Lung (tissue), 12 donors: ENCODE data around the gene TSPEAR. TPM values are rescaled to one million over a fixed set of nuclear protein-coding genes. Genes with fewer than 3 reads are reported as not detected.

ENCODE experiments used
- ATAC-seq: fragments of 200-7000 bp; cut with Tn5 transposase; one replicate; pipeline ENCODE4 v1.9.1; 2020; ENCODE audit warnings: moderate number of reproducible peaks; ENCODE audit not compliant: insufficient read depth, low FRiP score
- DNase-seq, 3 donors: peaks; one replicate each; pipeline ENCODE4 v3.0.0-alpha.2; 2013 to 2017
- H3K27ac ChIP-seq, 2 donors: one replicate each; pipeline ENCODE4 v1.5.1; 2013; ENCODE audit warnings: mild to moderate bottlenecking in 2 of 2, moderate library complexity in 2 of 2, control low read depth in 1 of 2, inconsistent platforms in 1 of 2, low read depth in 1 of 2, low read length in 1 of 2
- H3K27me3 ChIP-seq, 3 donors: one replicate each; pipeline ENCODE4 v1.5.1; 2013; ENCODE audit warnings: low read length in 2 of 3; ENCODE audit not compliant: control insufficient read depth in 3 of 3, insufficient read depth in 3 of 3
- H3K36me3 ChIP-seq, 4 donors: one replicate each; pipeline ENCODE4 v1.5.1; 2013; ENCODE audit warnings: low read length in 4 of 4, mild to moderate bottlenecking in 1 of 4, moderate library complexity in 1 of 4; ENCODE audit not compliant: control insufficient read depth in 4 of 4, insufficient read depth in 4 of 4
- H3K4me1 ChIP-seq, 5 donors: one replicate each; pipeline ENCODE4 v1.5.1; 2013; ENCODE audit warnings: low read length in 5 of 5, mild to moderate bottlenecking in 2 of 5, moderate library complexity in 1 of 5; ENCODE audit not compliant: control insufficient read depth in 5 of 5, insufficient read depth in 5 of 5
- H3K4me3 ChIP-seq: one replicate; pipeline ENCODE4 v1.5.1; 2013; ENCODE audit warnings: mild to moderate bottlenecking, control low read depth, moderate library complexity
- H3K9ac ChIP-seq, 2 donors: one replicate each; pipeline ENCODE4 v1.5.1; 2013; ENCODE audit warnings: low read length in 2 of 2, control low read depth in 1 of 2; ENCODE audit not compliant: insufficient read depth in 1 of 2
- H3K9me3 ChIP-seq, 4 donors: one replicate each; pipeline ENCODE4 v1.5.1; 2013; ENCODE audit warnings: low read length in 3 of 4, mild to moderate bottlenecking in 1 of 4, moderate library complexity in 1 of 4; ENCODE audit not compliant: control insufficient read depth in 4 of 4, insufficient read depth in 3 of 4
- WGBS, 2 donors: extraction: QIAGEN DNeasy Blood & Tissue Kit; methylation state at CpG; one replicate each; pipeline ENCODE4 v1.1.7; 2013; 5-methylcytosine and 5-hydroxymethylcytosine counted together
- polyA plus RNA-seq, 2 donors: library from polyadenylated mRNA; stranded (reverse); fragments of 200-250 nt; gene quantifications; one replicate each; pipeline ENCODE4 v1.2.1, GENCODE V29; 2013
- total RNA-seq, 2 donors: library from RNA; depleted of rRNA in 1 of 2; stranded (reverse); fragments of >200 nt in 1 of 2; gene quantifications; one replicate each; pipeline ENCODE4 v1.2.1, GENCODE V29; 2014 to 2021
- TF ChIP-seq, protein P1 (sequence below): IDR thresholded peaks from 2 replicates; pipeline ENCODE4 v1.5.1; 2012; ENCODE audit warnings: mild to moderate bottlenecking; ENCODE audit errors: control extremely low read depth, extremely low read depth
- donor health status: control.
- donor health status: control.
- donor health status: Bipolar disorder and iron deficiency.
- donor health status: healthy.
- donor health status: DM: yes; HTN: yes; CAD: no.

The TSPEAR gene
- total and polyA plus RNA-seq, 4 donors, result 0.02 to 2.1 (median 0.27) TPM

DNA sequence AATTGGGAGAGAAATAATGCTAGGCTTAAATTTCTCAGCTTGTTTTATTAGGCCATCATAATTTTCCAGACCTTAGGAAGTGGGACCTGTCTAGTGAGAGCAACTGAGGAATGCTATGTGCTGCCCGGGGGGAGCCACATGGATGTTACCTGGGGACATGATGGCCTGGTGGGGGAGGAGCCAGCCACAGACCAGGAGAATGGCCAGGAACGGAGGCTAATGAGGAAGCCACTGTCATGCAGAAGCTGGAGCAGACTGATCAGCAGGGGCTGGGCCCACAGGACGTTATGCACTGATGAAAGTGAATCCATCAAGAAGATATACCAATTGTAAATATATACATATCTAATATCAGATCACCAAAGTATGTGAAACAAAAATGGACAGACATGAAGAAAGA lies 166.8 kb downstream of the TSPEAR start:
- Histone ChIP-seq H3K4me3 (no peak overlapping the region), H3K36me3 (no peaks in the 10 kb centered on the region), H3K9ac (no peak overlapping the region), H3K4me1 (peaks cover 0 to 8% (median 0%) of the 10 kb centered on the region in 5 donors), H3K9me3 (peaks cover 0 to 14% (median 7%) of the 10 kb centered on the region in 4 donors), H3K27ac (no peak overlapping the region), H3K27me3 (no peaks in the 10 kb centered on the region)
- DNase-seq, result no peak
- TF ChIP-seq, protein P1, sequence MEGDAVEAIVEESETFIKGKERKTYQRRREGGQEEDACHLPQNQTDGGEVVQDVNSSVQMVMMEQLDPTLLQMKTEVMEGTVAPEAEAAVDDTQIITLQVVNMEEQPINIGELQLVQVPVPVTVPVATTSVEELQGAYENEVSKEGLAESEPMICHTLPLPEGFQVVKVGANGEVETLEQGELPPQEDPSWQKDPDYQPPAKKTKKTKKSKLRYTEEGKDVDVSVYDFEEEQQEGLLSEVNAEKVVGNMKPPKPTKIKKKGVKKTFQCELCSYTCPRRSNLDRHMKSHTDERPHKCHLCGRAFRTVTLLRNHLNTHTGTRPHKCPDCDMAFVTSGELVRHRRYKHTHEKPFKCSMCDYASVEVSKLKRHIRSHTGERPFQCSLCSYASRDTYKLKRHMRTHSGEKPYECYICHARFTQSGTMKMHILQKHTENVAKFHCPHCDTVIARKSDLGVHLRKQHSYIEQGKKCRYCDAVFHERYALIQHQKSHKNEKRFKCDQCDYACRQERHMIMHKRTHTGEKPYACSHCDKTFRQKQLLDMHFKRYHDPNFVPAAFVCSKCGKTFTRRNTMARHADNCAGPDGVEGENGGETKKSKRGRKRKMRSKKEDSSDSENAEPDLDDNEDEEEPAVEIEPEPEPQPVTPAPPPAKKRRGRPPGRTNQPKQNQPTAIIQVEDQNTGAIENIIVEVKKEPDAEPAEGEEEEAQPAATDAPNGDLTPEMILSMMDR, result no peak
- ATAC-seq, result no peak
- 77 to 81% methylated on average over 3 of the region's 3 CpGs for WGBS, 2 donors

DNA sequence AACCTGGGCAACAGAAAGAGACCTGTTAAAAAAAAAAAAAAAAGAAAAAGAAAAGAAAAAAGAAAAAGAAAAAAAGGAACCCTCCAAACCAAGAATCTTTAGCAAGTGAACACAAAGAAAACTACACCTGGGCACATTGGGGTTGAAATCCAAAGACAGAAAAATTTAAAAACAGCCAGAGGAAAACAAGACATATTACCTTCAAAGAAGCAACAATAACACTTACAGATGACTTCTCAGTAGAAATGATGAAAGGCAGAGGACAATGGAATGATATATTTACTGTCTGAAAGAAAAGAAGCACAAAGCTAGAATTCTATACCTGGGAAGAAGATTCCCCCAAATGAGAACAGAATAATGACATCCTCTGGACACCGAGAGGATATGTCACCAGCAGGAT lies 168.7 kb downstream of the TSPEAR start:
- no peaks in the 10 kb centered on the region for H3K36me3 ChIP-seq
- no peak overlapping the region for H3K9ac ChIP-seq
- no peak overlapping the region for H3K4me3 ChIP-seq
- TF ChIP-seq, protein P1, result no peak
- ATAC-seq, result no peak
- no peak overlapping the region for H3K27ac ChIP-seq
- 87 to 88% methylated on average over 1 of the region's 1 CpG for WGBS, 2 donors
- H3K4me1 ChIP-seq, result no peaks in the 10 kb centered on the region
- H3K9me3 ChIP-seq, result peaks cover 0 to 14% (median 5%) of the 10 kb centered on the region in 4 donors
- no peak for DNase-seq
- no peaks in the 10 kb centered on the region for H3K27me3 ChIP-seq

DNA sequence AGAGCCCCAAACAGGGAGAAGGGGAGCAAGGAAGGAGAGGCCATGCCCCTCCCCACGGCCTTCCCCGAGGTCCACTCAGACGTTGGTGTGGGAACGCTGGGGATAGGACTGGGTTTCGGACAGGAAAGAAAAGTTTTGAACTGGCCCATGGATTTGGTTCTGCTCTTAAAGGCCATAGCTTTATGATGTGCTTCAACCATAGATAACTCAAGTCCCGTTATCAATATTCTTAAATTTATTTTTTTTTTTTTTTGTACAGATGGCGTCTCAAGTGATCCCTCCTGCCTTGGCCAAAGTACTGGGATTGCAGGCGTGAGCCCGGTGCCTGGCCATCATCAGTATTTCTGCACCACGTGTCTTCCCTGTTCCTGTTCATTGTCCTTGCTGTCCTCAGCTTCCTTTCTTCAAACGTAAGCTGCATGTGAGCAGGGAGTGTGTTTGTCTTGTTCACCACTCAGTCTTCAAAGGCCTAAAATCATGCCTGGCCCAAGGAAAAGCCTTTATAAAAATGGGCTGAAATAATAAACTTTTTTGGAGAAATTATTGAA lies 170.6 kb downstream of the TSPEAR start:
- Histone ChIP-seq H3K36me3 (no peaks in the 10 kb centered on the region), H3K9me3 (peaks cover 0 to 9% (median 1%) of the 10 kb centered on the region in 4 donors), H3K9ac (no peak overlapping the region), H3K27ac (no peak overlapping the region), H3K4me3 (no peak overlapping the region), H3K27me3 (no peaks in the 10 kb centered on the region), H3K4me1 (no peaks in the 10 kb centered on the region)
- WGBS, 2 donors, result 80 to 81% methylated on average over 11 of the region's 11 CpGs
- ATAC-seq (no peak), DNase-seq (peak in 1 of 3 donors; percentile 1)
- TF ChIP-seq, protein P1, result no peak
